ENCODE measurements around the gene CNTNAP2.

GRCh38 chr7:148095066-148095465 lies 1978.5 kb downstream of the CNTNAP2 start:
- TF ChIP-seq POLR2A (IDR thresholded peaks at IDR 0.05) (no peak), CTCF (IDR thresholded peaks at IDR 0.05) (no peak)

All from testis (tissue), 2 donors.